ENCODE results near the gene HOXB4. TPM values are rescaled to one million over a fixed set of nuclear protein-coding genes. Genes with fewer than 3 reads are reported as not detected.

HOXB4 gene
- total RNA-seq, 4 donors from 2014 or later: 0.98 to 2.8 (median 2.0) TPM

DNA sequence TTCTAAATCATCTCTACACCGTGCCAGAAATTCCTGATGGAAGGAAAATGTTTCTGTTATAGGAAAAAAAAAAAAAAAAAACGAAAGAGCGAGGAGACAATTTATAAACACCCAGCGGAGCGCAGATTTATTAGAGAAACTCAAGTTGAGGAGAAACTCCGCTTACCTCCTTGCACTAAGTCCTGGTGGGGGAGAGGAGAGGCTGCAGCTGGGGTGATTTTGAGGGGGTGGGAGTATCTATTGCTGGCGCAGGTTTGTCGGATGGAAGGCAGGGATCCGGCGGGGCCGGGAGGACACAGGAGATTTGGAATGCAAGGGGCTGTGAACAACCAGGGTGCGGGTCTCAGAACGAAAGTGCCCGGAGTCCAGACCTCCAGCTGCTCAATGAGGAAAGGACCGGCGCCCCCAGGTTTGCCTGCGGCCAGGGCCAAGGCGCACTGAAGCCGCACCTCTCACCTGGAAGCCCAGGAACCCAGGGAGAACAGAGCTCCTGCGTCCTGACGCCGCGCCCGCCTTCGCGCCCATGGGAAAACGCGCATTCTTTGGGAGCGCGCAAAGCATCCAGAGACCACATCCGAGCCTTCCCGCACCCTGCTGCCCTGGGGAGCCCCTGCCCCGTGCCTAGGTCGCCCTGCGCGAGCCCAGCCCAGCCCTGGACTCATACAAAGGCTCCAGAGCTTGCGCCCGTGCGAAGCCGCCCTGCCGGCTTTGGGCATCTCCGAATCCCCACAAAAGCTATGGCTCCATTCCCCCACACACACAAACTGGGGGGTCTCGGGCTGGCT lies 39.5 kb upstream of the HOXB4 start:
- TF ChIP-seq, protein P1, sequence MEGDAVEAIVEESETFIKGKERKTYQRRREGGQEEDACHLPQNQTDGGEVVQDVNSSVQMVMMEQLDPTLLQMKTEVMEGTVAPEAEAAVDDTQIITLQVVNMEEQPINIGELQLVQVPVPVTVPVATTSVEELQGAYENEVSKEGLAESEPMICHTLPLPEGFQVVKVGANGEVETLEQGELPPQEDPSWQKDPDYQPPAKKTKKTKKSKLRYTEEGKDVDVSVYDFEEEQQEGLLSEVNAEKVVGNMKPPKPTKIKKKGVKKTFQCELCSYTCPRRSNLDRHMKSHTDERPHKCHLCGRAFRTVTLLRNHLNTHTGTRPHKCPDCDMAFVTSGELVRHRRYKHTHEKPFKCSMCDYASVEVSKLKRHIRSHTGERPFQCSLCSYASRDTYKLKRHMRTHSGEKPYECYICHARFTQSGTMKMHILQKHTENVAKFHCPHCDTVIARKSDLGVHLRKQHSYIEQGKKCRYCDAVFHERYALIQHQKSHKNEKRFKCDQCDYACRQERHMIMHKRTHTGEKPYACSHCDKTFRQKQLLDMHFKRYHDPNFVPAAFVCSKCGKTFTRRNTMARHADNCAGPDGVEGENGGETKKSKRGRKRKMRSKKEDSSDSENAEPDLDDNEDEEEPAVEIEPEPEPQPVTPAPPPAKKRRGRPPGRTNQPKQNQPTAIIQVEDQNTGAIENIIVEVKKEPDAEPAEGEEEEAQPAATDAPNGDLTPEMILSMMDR (IDR thresholded peaks at IDR 0.05; ENCODE audit: low read depth): no peak

DNA sequence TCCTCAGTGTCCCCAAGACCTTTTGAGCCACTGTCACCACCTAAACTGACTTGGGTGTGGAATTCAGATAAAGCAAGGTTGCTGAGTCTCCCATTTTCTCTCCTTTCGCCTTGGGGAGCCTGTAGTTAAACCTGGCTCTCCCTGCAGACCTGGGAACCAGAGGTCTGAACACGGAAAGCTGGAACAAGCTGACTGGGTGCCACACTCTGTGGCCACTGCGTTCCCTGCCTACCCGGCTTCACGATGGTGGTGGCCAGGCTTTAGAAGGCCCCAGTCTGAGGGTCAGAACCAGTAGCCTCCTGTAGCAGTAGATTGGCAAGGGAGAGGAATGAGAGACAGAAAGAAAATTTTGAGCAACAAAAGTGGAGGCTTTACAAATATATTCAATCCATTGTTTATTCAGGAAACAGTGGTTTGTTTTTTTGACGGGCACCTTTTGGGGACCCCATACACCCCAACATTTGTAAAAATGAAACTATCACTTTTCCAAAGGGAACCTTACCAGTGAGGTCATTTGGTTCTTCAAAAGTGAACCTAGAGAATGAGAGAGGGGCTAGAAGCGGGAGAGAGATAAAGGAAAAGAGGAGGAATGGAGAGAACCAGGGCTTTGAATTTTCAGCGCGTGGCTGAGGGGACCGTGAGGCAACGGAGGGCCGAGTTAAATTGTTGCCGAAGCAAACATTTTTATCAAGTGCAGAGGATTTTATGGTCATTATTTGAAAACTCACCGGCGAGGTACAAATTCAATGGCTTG lies 38.7 kb upstream of the HOXB4 start:
- TF ChIP-seq, protein P1 (IDR thresholded peaks at IDR 0.05; ENCODE audit: low read depth): no peak

DNA sequence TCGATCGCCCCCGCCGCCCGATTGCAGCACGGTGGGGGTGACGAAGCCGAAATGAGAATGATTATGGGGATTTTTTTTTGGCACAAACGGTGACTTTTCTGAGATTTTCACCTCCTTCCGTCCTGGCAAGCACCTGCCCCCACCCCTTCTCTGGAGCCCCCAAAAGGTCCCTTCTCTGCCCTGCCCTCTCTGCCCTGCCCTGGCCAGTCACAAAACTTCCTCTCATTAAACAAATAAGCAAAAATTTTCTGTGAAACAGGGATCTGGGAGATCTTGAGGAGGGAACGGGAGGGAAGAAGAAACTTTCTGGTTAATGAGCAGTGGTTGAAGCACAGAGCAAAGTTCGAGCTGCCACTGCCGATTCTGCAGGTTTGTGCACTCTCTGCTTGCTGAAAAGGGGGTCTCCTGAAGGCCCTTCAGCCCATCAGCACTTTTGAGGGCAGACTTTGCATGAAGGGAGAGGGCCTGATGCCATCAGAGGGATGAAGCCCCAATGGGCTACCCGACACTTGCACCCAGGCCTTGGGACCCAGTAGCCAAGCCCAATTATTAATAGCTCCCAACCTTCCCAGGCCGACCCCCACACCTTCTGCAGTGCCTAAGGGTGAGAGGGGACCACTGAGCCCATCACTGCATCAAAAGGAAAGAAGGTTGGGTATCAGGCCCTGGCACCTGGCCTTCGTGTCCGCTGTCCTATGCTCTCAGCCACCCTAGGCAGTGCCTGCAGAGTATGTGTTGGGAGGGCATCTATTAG lies 38.0 kb upstream of the HOXB4 start:
- TF ChIP-seq, protein P1 (IDR thresholded peaks at IDR 0.05; ENCODE audit: low read depth): no peak

DNA sequence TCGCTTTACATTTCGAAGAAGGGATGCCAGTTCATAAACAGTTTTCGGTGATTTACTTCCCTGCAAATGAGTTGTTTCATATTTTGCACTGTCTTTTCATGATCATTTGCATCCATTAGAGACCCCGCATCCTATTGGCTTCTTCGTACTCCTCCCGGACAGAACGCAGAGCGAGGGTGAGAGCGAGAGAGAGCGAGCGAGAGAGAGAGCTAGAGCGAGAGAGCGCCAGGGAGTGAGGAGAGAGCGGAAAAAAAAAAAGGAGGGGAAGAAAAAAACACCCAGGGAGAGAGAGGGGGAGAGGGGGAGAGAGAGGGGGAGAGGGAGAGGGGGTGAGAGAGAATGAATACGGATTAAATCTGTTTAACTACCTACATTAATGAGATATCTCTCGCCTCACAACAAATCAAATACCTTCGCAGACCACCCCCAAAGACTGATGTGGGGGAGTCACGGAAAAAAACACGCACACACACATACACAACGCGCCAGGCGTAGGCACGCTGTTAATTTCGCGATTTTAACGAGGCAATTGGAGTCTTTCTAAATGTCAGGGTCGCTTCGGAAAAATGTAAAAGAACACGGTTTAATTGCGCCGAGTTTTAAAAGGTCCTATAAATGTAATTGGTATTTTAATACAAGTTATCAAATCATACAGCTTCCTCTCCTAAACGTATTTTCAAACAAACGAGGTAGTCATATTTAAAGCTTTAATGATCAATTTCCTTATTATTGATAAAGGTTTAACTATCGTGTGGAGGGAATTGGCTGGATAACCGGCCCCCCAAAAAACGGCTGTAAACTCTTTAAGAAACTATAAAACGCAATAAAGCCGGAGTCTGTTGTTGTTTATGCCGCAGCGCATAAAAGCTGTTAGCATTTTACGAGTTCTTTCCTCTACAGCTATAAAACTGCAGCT lies 37.2 kb upstream of the HOXB4 start, which contains the start of gene HOXB8:
Gene HOXB8, minus strand, starts transcription at position 246 of the 916 bp plus-strand sequence. CDS start 588 bp downstream, outside the sequence.
- TF ChIP-seq, protein P1 (IDR thresholded peaks at IDR 0.05; ENCODE audit: low read depth): no peak

DNA sequence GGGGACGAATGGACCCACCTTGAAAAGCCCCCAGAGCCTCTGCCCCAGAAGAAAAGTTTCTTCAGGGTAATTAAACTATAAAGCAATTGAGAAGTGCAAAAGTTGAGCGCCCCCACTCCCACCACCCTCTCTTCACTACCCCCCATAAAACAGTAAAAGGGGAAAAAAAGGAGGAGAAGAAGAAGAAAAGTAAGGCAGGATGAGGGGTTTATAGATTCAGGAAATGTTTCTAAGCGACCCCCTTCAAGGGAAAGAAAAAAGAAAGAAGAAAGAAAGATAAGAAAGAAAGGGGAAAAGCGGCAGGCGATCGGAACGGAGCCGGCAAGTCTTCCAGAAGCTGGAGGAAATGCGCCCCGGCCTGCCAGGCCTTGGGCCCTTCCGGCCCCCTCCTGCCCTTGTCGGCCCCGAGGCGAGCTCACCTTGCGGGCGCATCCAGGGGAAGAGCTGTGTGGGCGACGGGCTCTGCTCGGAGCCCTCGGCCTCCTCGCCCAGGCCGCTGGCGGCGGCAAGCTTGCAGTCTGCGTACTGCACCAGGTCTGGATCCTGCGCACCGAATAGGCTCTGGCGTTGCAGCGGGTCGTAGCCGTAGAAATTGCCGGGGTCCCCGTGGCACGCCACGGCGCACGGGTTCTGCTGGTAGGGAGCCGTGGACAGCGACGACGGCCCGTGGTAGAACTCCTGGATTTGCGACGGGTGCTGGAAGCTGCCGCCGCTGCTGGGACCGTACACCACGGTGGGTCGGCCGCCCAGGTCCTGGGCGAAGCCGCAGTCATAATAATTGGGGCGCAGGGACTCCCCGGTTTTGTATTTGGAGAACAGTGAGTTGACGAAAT lies 35.9 kb upstream of the HOXB4 start:
- TF ChIP-seq, protein P1 (IDR thresholded peaks at IDR 0.05; ENCODE audit: low read depth): no peak
